ENCODE measurements around the gene TERB1.

Gene TERB1

DNA sequence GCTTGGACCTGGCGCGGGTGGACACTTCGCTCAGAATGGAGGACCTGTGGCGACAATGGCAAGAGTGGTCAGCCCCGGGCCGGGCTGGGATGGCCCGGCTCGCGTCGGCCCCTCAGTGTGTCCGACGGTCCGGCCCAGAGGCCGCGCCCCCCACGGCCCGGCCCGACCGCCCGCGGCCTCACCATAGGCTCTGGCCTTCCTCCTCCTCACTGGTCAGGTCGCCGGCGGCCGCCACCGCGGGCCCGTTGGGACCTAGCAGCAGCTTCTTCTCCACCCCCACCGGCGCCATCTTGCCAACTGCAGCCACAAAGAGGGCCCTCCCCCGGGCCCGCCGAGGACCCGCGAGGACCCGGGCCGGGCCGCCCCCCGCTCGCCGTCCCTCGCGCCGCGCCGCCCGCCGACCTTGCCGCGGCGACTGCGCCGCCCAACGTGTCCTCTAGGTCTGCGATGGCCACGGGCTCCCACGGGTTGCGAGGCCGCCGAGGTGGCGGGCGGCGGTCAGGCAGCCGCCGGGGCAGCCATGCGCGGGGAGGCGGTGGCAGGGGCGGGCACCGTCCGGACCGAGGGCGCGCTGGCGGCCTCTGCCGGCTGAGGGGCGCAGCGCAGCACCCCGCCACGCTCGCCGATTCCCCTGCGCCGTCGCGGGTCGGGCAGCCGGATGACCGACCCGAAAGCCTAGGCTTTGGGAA lies 49.9 kb downstream of the TERB1 start, which contains the start of gene DYNC1LI2:
DYNC1LI2 (minus strand) TSS at position 307 of the 689 bp plus-strand sequence; CDS start at position 289, 18 bp downstream.
- ChIA-PET POLR2A (no interaction called here), CTCF (interaction anchor here (0.6 to 4.1 kb wide), 9 partner anchors 10 to 105 kb away, joined by 3 to 24 read pairs (median 5); no protein-coding TSS in a partner anchor)
- Histone ChIP-seq H3K27me3 (replicated peaks in 2 of 5; ENCODE audit: control insufficient read depth in 4 of 5, insufficient read depth in 5 of 5, low read length in 4 of 5) (peaks cover 0 to 18% (median 10%) of the 10 kb centered on the region in 5 experiments), H3K36me3 (ENCODE audit: control insufficient read depth in 4 of 4, insufficient read depth in 4 of 4, low read length in 3 of 4) (peaks cover 3 to 26% (median 11%) of the 10 kb centered on the region in 4 experiments), H3K9me3 (ENCODE audit: control extremely low read depth in 1 of 5, control insufficient read depth in 4 of 5, insufficient read depth in 2 of 5, low read depth in 1 of 5, low read length in 4 of 5) (no peaks in the 10 kb centered on the region), H3K4me3 (ENCODE audit: control insufficient read depth in 1 of 7, extremely low read depth in 1 of 7, insufficient read depth in 4 of 7, low read depth in 2 of 7, low read length in 6 of 7) (peak within 1 kb of the TSS; percentile 74 to 99 (median 94)), H3K4me1 (ENCODE audit: control extremely low read depth in 1 of 4, control insufficient read depth in 4 of 4, insufficient read depth in 4 of 4, low read length in 3 of 4) (peaks cover 16 to 32% (median 27%) of the 10 kb centered on the region in 4 experiments), H3K27ac (ENCODE audit: insufficient read depth in 1 of 2, low read depth in 1 of 2, low read length in 2 of 2, poor library complexity in 1 of 2, severe bottlenecking in 2 of 2) (peak within 1 kb of the TSS; percentile 78 to 90)
- DNase-seq: peak; percentile 76 to 83 (median 78)
- WGBS (ENCODE audit: insufficient coverage): 0% methylated on average over 88 of the region's 90 CpGs

DNA sequence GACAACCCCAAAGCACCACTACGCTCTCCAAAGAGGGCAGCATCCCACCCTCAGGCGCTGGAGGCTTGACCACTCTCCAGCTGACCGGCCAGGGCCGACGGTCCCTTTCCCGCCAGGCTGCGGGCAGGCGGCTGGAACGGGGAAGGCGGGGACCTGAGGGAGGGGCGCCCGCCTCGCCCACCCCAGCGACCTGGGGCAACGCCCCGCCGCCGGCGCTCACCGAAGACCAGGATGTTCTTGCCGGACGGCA lies 50.4 kb downstream of the TERB1 start:
- WGBS (ENCODE audit: insufficient coverage): 0% methylated on average over 20 of the region's 22 CpGs
- H3K27me3 ChIP-seq (replicated peaks in 2 of 5; ENCODE audit: control insufficient read depth in 4 of 5, insufficient read depth in 5 of 5, low read length in 4 of 5): peaks cover 0 to 18% (median 10%) of the 10 kb centered on the region in 5 experiments
- peak overlapping the region; percentile 78 to 90 for H3K27ac ChIP-seq (ENCODE audit: insufficient read depth in 1 of 2, low read depth in 1 of 2, low read length in 2 of 2, poor library complexity in 1 of 2, severe bottlenecking in 2 of 2)
- ChIA-PET CTCF (interaction anchor here (1.4 to 4.1 kb wide), 7 partner anchors 9 to 106 kb away, joined by 4 to 24 read pairs (median 12); no protein-coding TSS in a partner anchor), POLR2A (no interaction called here)
- H3K36me3 ChIP-seq (ENCODE audit: control insufficient read depth in 4 of 4, insufficient read depth in 4 of 4, low read length in 3 of 4): peaks cover 4 to 26% (median 13%) of the 10 kb centered on the region in 4 experiments
- H3K4me3 ChIP-seq (ENCODE audit: control insufficient read depth in 1 of 7, extremely low read depth in 1 of 7, insufficient read depth in 4 of 7, low read depth in 2 of 7, low read length in 6 of 7): peak overlapping the region; percentile 74 to 99 (median 94)
- DNase-seq: peak in 1 of 3 donors; percentile 19
- H3K9me3 ChIP-seq (ENCODE audit: control extremely low read depth in 1 of 5, control insufficient read depth in 4 of 5, insufficient read depth in 2 of 5, low read depth in 1 of 5, low read length in 4 of 5): no peaks in the 10 kb centered on the region
- H3K4me1 ChIP-seq (ENCODE audit: control extremely low read depth in 1 of 4, control insufficient read depth in 4 of 4, insufficient read depth in 4 of 4, low read length in 3 of 4): peaks cover 20 to 37% (median 31%) of the 10 kb centered on the region in 4 experiments

DNA sequence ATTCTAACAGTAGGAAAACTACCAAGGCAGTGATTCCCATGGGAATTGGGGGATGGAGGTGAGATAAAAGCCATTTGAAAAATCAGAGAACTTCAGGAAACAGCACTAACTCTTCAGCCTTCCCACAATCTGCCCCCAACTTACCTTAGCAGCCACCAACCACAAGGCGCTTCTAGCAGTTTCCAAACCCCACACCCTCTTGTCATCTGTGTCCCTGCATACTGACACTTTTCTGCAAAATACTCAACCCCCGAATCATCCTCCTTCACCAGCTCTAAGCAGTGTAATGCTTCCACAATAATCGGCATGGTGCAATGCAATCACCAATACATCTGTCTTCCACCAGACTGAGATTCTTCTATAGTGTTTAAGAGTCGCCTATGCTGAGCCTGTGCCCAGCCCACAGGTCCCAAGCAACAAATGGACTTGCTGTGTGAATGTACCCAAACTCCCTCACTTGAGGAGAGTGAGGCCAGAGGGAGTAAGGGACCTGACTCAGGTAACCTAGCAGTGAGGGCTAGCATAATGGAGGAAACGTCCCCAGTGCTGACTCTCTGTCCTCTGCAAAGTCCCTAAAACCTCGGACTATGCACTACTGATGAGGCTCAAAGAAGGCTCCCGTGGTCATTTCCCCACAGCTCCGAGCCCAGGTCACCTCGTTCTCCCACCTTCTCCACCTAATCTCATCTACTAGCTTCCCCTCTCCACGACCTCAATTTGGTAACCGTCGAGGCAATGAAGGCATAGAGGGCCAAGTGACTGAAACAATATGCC lies 50.9 kb downstream of the TERB1 start:
- WGBS (ENCODE audit: insufficient coverage): 31% methylated on average over 9 of the region's 12 CpGs
- Histone ChIP-seq H3K4me3 (ENCODE audit: control insufficient read depth in 1 of 7, extremely low read depth in 1 of 7, insufficient read depth in 4 of 7, low read depth in 2 of 7, low read length in 6 of 7) (peak overlapping the region; percentile 74 to 99 (median 94)), H3K27me3 (replicated peaks in 2 of 5; ENCODE audit: control insufficient read depth in 4 of 5, insufficient read depth in 5 of 5, low read length in 4 of 5) (peaks cover 0 to 18% (median 10%) of the 10 kb centered on the region in 5 experiments), H3K36me3 (ENCODE audit: control insufficient read depth in 4 of 4, insufficient read depth in 4 of 4, low read length in 3 of 4) (peaks cover 4 to 26% (median 14%) of the 10 kb centered on the region in 4 experiments), H3K9me3 (ENCODE audit: control extremely low read depth in 1 of 5, control insufficient read depth in 4 of 5, insufficient read depth in 2 of 5, low read depth in 1 of 5, low read length in 4 of 5) (no peaks in the 10 kb centered on the region), H3K27ac (ENCODE audit: insufficient read depth in 1 of 2, low read depth in 1 of 2, low read length in 2 of 2, poor library complexity in 1 of 2, severe bottlenecking in 2 of 2) (peak overlapping the region; percentile 78 to 90), H3K4me1 (ENCODE audit: control extremely low read depth in 1 of 4, control insufficient read depth in 4 of 4, insufficient read depth in 4 of 4, low read length in 3 of 4) (peaks cover 21 to 42% (median 32%) of the 10 kb centered on the region in 4 experiments)
- ChIA-PET POLR2A (no interaction called here), CTCF (interaction anchor here (0.9 to 3.3 kb wide), 4 partner anchors 10 to 99 kb away, joined by 3 to 16 read pairs (median 10); no protein-coding TSS in a partner anchor)
- no peak for DNase-seq

DNA sequence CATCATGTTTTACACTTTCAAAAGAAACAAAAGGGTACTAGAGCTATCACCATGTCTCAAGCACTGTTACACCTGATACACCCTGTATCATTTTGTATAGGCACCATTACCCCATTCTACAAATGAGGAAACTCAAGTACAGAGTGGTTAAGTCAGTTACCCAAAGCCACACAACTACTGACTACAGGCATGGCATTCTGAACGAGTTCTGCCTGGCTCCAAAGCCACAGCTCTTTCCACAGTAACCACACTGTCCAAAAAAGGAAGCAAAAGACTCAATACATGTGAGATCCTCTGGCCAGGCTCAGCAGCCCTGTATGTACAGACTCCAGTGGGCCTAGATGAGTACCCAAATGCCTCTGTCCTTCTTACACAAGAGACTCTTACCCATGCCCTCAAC lies 54.7 kb downstream of the TERB1 start:
- POLR2A ChIA-PET: no interaction called here
- H3K36me3 ChIP-seq (ENCODE audit: control insufficient read depth in 4 of 4, insufficient read depth in 4 of 4, low read length in 3 of 4): peaks cover 16 to 54% (median 34%) of the 10 kb centered on the region in 4 experiments

DNA sequence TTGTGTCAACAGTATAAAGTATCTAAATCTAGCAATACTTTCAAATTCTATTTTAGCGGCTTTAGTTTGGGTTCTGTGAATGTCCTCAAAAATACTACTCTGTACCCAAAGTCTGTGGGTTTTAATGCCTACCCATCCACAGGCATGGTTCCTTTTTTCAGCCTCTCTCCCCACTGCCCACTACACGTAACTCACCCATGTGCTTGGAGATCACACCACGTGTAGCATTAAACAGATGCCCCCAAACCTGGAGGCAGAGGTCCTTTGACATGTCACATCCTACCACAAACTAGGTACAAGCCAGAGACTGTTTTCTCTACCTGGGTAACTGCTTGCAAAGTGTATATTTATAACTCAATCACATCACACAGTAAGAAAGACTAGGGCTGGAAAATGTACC lies 55.3 kb downstream of the TERB1 start:
- H3K27ac ChIP-seq (ENCODE audit: insufficient read depth in 1 of 2, low read depth in 1 of 2, low read length in 2 of 2, poor library complexity in 1 of 2, severe bottlenecking in 2 of 2): no peak overlapping the region
- POLR2A ChIA-PET: no interaction called here
- no peaks in the 10 kb centered on the region for H3K9me3 ChIP-seq (ENCODE audit: control extremely low read depth in 1 of 5, control insufficient read depth in 4 of 5, insufficient read depth in 2 of 5, low read depth in 1 of 5, low read length in 4 of 5)
- no peak for DNase-seq
- WGBS (ENCODE audit: insufficient coverage): 86% methylated on average over 2 of the region's 3 CpGs
- peaks cover 17 to 59% (median 39%) of the 10 kb centered on the region in 4 experiments for H3K36me3 ChIP-seq (ENCODE audit: control insufficient read depth in 4 of 4, insufficient read depth in 4 of 4, low read length in 3 of 4)
- peaks cover 23 to 42% (median 32%) of the 10 kb centered on the region in 4 experiments for H3K4me1 ChIP-seq (ENCODE audit: control extremely low read depth in 1 of 4, control insufficient read depth in 4 of 4, insufficient read depth in 4 of 4, low read length in 3 of 4)
- H3K4me3 ChIP-seq (ENCODE audit: control insufficient read depth in 1 of 7, extremely low read depth in 1 of 7, insufficient read depth in 4 of 7, low read depth in 2 of 7, low read length in 6 of 7): no peak overlapping the region
- CTCF ChIA-PET: interaction anchor here (0.8 to 1.3 kb wide), 5 partner anchors 10 to 45 kb away, joined by 3 read pairs; no protein-coding TSS in a partner anchor
- H3K27me3 ChIP-seq (replicated peaks in 2 of 5; ENCODE audit: control insufficient read depth in 4 of 5, insufficient read depth in 5 of 5, low read length in 4 of 5): no peaks in the 10 kb centered on the region

More for the DNA sequence above, 54.7 kb downstream of the TERB1 start:
- H3K4me1 ChIP-seq (ENCODE audit: control extremely low read depth in 1 of 4, control insufficient read depth in 4 of 4, insufficient read depth in 4 of 4, low read length in 3 of 4): peaks cover 21 to 43% (median 31%) of the 10 kb centered on the region in 4 experiments
- no peaks in the 10 kb centered on the region for H3K27me3 ChIP-seq (replicated peaks in 2 of 5; ENCODE audit: control insufficient read depth in 4 of 5, insufficient read depth in 5 of 5, low read length in 4 of 5)
- no peak overlapping the region for H3K4me3 ChIP-seq (ENCODE audit: control insufficient read depth in 1 of 7, extremely low read depth in 1 of 7, insufficient read depth in 4 of 7, low read depth in 2 of 7, low read length in 6 of 7)
- DNase-seq: peak; percentile 54 to 79 (median 72)
- no peak overlapping the region for H3K27ac ChIP-seq (ENCODE audit: insufficient read depth in 1 of 2, low read depth in 1 of 2, low read length in 2 of 2, poor library complexity in 1 of 2, severe bottlenecking in 2 of 2)
- 0% methylated on average over 1 of the region's 1 CpG for WGBS (ENCODE audit: insufficient coverage)
- no peaks in the 10 kb centered on the region for H3K9me3 ChIP-seq (ENCODE audit: control extremely low read depth in 1 of 5, control insufficient read depth in 4 of 5, insufficient read depth in 2 of 5, low read depth in 1 of 5, low read length in 4 of 5)
- CTCF ChIA-PET: interaction anchor here (0.8 to 1.3 kb wide), 4 partner anchors 9 to 121 kb away, joined by 3 read pairs; no protein-coding TSS in a partner anchor

DNA sequence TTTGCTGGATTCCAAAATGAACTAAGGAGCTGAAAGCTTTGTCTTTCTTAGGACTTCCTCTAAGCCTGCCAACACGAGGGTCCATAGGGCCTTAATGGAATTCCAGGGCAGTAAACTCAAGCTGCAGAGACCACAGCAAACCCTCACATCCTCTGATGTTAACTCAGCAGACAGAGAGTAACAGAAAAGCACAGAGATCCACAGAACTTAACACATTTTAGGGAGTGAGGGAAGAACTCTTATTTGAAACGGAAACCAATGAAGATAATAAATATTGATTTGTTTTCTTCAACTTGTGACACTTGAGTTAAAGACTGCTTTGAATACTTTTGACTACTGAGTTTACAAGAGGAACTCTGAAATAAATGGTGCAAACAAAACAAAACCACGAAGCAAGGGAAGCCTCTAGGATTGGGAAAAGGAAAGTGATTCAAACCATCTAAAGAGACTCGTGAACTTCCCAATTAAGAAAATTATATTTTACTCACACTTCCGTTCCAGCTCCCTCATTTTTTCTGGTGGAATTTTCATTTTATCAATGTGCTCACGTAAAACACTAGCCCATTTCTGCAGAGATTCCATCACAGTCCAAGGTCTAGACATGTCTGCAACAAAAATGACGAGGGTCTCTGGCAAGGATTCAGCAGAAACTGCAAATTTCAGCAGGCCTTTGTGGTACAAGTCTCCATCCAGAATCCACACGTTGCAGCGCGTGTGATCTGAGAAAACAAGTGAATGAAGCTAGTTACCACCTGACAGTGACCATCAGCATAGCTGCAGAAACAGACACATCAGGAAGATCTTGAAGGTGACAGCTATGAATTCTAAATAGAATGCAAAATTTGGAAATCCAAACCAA lies 59.2 kb downstream of the TERB1 start:
- Histone ChIP-seq H3K4me1 (ENCODE audit: control extremely low read depth in 1 of 4, control insufficient read depth in 4 of 4, insufficient read depth in 4 of 4, low read length in 3 of 4) (peaks cover 14 to 28% (median 22%) of the 10 kb centered on the region in 4 experiments), H3K36me3 (ENCODE audit: control insufficient read depth in 4 of 4, insufficient read depth in 4 of 4, low read length in 3 of 4) (peaks cover 26 to 72% (median 44%) of the 10 kb centered on the region in 4 experiments), H3K27ac (ENCODE audit: insufficient read depth in 1 of 2, low read depth in 1 of 2, low read length in 2 of 2, poor library complexity in 1 of 2, severe bottlenecking in 2 of 2) (peak overlapping the region in 1 of 2 experiments; percentile 41), H3K4me3 (ENCODE audit: control insufficient read depth in 1 of 7, extremely low read depth in 1 of 7, insufficient read depth in 4 of 7, low read depth in 2 of 7, low read length in 6 of 7) (no peak overlapping the region), H3K9me3 (ENCODE audit: control extremely low read depth in 1 of 5, control insufficient read depth in 4 of 5, insufficient read depth in 2 of 5, low read depth in 1 of 5, low read length in 4 of 5) (no peaks in the 10 kb centered on the region), H3K27me3 (replicated peaks in 2 of 5; ENCODE audit: control insufficient read depth in 4 of 5, insufficient read depth in 5 of 5, low read length in 4 of 5) (no peaks in the 10 kb centered on the region)
- POLR2A ChIA-PET: no interaction called here
- WGBS (ENCODE audit: insufficient coverage): 80% methylated on average over 5 of the region's 10 CpGs
- CTCF ChIA-PET: interaction anchor here (1.0 to 8.0 kb wide), 8 partner anchors 8 to 134 kb away, joined by 3 to 107 read pairs (median 6); partner anchors contain the start of genes DYNC1LI2 and NAE1
- DNase-seq: no peak
